IMR-90 (cell line): Measurements from ENCODE around the gene RNPEPL1. TPM values are rescaled to one million over a fixed set of nuclear protein-coding genes. Genes with fewer than 3 reads are reported as not detected.

Experiments used
- ATAC-seq: fragments of 200-7000 bp; cut with Tn5 transposase; 2 replicates; pipeline ENCODE4 v1.9.1; 2020; ENCODE audit warnings: low read depth, mild to moderate bottlenecking, moderate library complexity
- BruUV-seq: library from RNA; stranded (reverse); fragments of 400-500 nt; replicated peaks from 2 replicates; lab custom pipeline; 2021; lab: Mats Ljungman, UMichigan
- CTCF ChIA-PET: fragments of 300-600 bp; formaldehyde crosslinking; extraction: SDS; loops from one replicate; lab custom pipeline; 2021; ENCODE audit warnings: antibody characterized with exemption; lab: Yijun Ruan, JAX
- POLR2A ChIA-PET: fragments of 300-600 bp; sonication (Branson Sonifier 250); formaldehyde crosslinking; loops from one replicate; lab custom pipeline; 2022; ENCODE audit warnings: antibody characterized with exemption; ENCODE audit not compliant: unreplicated experiment; lab: Charles Lee
- DNase-seq: peaks from one replicate; pipeline ENCODE4 v3.0.0; 2013
- H2AFZ ChIP-seq: replicated peaks from 2 replicates; pipeline ENCODE3; 2013; ENCODE audit warnings: low read length, mild to moderate bottlenecking; ENCODE audit not compliant: poor library complexity
- H2AK5ac ChIP-seq: 2 replicates; pipeline ENCODE4 v1.6.1; 2013; ENCODE audit warnings: low read depth, low read length, inconsistent platforms
- H2AK9ac ChIP-seq: replicated peaks from 2 replicates; pipeline ENCODE3; 2013; ENCODE audit warnings: mild to moderate bottlenecking, low read depth, low read length, moderate library complexity; ENCODE audit not compliant: poor library complexity
- H2BK120ac ChIP-seq: 2 replicates; pipeline ENCODE4 v1.6.1; 2013; ENCODE audit warnings: low read depth, low read length, inconsistent platforms
- H2BK15ac ChIP-seq: 3 replicates; pipeline ENCODE4 v1.6.1; 2013; ENCODE audit warnings: low read depth, low read length, inconsistent platforms
- H2BK20ac ChIP-seq: 2 replicates; pipeline ENCODE4 v1.6.1; 2013; ENCODE audit warnings: low read depth, mild to moderate bottlenecking, inconsistent platforms, low read length, moderate library complexity
- H2BK5ac ChIP-seq: 2 replicates; pipeline ENCODE4 v1.6.1; 2013; ENCODE audit warnings: mild to moderate bottlenecking, low read depth, low read length, inconsistent platforms; ENCODE audit not compliant: poor library complexity, severe bottlenecking
- H3K14ac ChIP-seq: replicated peaks from 2 replicates; pipeline ENCODE4 v1.6.1; 2013; ENCODE audit warnings: low read depth, low read length, inconsistent platforms
- H3K18ac ChIP-seq: 2 replicates; pipeline ENCODE4 v1.6.1; 2013; ENCODE audit warnings: low read depth, low read length, control low read depth
- H3K23ac ChIP-seq: 2 replicates; pipeline ENCODE4 v1.6.1; 2013; ENCODE audit warnings: low read depth, low read length, inconsistent platforms
- H3K27ac ChIP-seq: 2 replicates; pipeline ENCODE4 v1.5.1; 2013; ENCODE audit warnings: mild to moderate bottlenecking, control low read depth, low read length; ENCODE audit not compliant: insufficient read depth
- H3K27me3 ChIP-seq: 2 replicates; pipeline ENCODE4 v1.6.1; 2013; ENCODE audit warnings: low read length; ENCODE audit not compliant: control insufficient read depth, insufficient read depth
- H3K36me3 ChIP-seq: 2 replicates; pipeline ENCODE4 v1.6.1; 2013; ENCODE audit warnings: low read length, mixed read lengths; ENCODE audit not compliant: control insufficient read depth, insufficient read depth
- H3K4ac ChIP-seq: 2 replicates; pipeline ENCODE4 v1.6.1; 2013; ENCODE audit warnings: low read depth, low read length, inconsistent platforms
- H3K4me1 ChIP-seq: 2 replicates; pipeline ENCODE4 v1.6.1; 2013; ENCODE audit warnings: low read length, mixed read lengths; ENCODE audit not compliant: control insufficient read depth, insufficient read depth
- H3K4me2 ChIP-seq: 2 replicates; pipeline ENCODE4 v1.6.1; 2013; ENCODE audit warnings: low read depth, mild to moderate bottlenecking, control low read depth, low read length, moderate library complexity
- H3K4me3 ChIP-seq: 2 replicates; pipeline ENCODE4 v1.5.1; 2013; ENCODE audit warnings: low read depth, mild to moderate bottlenecking, control low read depth, low read length, moderate library complexity; ENCODE audit not compliant: insufficient read depth
- H3K56ac ChIP-seq: 2 replicates; pipeline ENCODE4 v1.6.1; 2013; ENCODE audit warnings: low read length, inconsistent platforms; ENCODE audit not compliant: insufficient read depth; ENCODE audit errors: extremely low read depth
- H3K79me1 ChIP-seq, 2 experiments: 2 replicates each; pipeline ENCODE4 v1.6.1; 2013; ENCODE audit warnings: low read length in 2 of 2, inconsistent platforms in 1 of 2, low read depth in 1 of 2
- H3K9ac ChIP-seq: 2 replicates; pipeline ENCODE4 v1.6.1; 2013; ENCODE audit warnings: low read depth, low read length, control low read depth
- H3K9me1 ChIP-seq: 2 replicates; pipeline ENCODE4 v1.6.1; 2013; ENCODE audit warnings: low read length, inconsistent platforms; ENCODE audit not compliant: insufficient read depth
- H3K9me3 ChIP-seq: 2 replicates; pipeline ENCODE4 v1.6.1; 2013; ENCODE audit warnings: low read length; ENCODE audit not compliant: control insufficient read depth, insufficient read depth
- H4K20me1 ChIP-seq: 2 replicates; pipeline ENCODE4 v1.6.1; 2013; ENCODE audit warnings: low read length, inconsistent platforms; ENCODE audit not compliant: insufficient read depth
- H4K5ac ChIP-seq: 2 replicates; pipeline ENCODE4 v1.6.1; 2013; ENCODE audit warnings: mild to moderate bottlenecking, low read depth, low read length, control low read depth
- H4K8ac ChIP-seq, 2 experiments: 2 replicates each; pipeline ENCODE4 v1.6.1; 2013; ENCODE audit warnings: low read depth in 2 of 2, low read length in 2 of 2, control low read depth in 1 of 2, inconsistent platforms in 1 of 2
- H4K91ac ChIP-seq: 2 replicates; pipeline ENCODE4 v1.6.1; 2013; ENCODE audit warnings: low read depth, low read length, inconsistent platforms; ENCODE audit not compliant: insufficient read depth
- BHLHE40 ChIP-seq: fragments of 150-350 bp; IDR thresholded peaks from 2 replicates; pipeline ENCODE4 v1.6.1; 2016; ENCODE audit warnings: mild to moderate bottlenecking, low read depth, low read length
- CEBPB ChIP-seq: IDR thresholded peaks from 2 replicates; pipeline ENCODE4 v1.6.1; 2012; ENCODE audit warnings: low read depth, low read length, improper control_type of control experiment
- CHD1 ChIP-seq: IDR thresholded peaks from 2 replicates; pipeline ENCODE4 v1.6.1; 2012; ENCODE audit warnings: low read depth, low read length, improper control_type of control experiment
- MAFK ChIP-seq: IDR thresholded peaks from 2 replicates; pipeline ENCODE4 v1.6.1; 2012; ENCODE audit warnings: low read depth, low read length, improper control_type of control experiment
- MAZ ChIP-seq: IDR thresholded peaks from 2 replicates; pipeline ENCODE4 v1.6.1; 2012; ENCODE audit warnings: low read depth, mild to moderate bottlenecking, low read length, improper control_type of control experiment, moderate library complexity, borderline replicate concordance
- MXI1 ChIP-seq: IDR thresholded peaks from 2 replicates; pipeline ENCODE4 v1.6.1; 2012; ENCODE audit warnings: low read depth, mild to moderate bottlenecking, low read length, moderate library complexity, borderline replicate concordance
- NFE2L2 ChIP-seq: fragments of 150-350 bp; IDR thresholded peaks from 2 replicates; pipeline ENCODE4 v1.6.1; 2016; ENCODE audit warnings: low read depth, mild to moderate bottlenecking, low read length
- POLR2A ChIP-seq: IDR thresholded peaks from 2 replicates; pipeline ENCODE4 v1.6.1; 2012; ENCODE audit warnings: mild to moderate bottlenecking, low read depth, low read length
- RCOR1 ChIP-seq: IDR thresholded peaks from 2 replicates; pipeline ENCODE4 v1.6.1; 2012; ENCODE audit warnings: mild to moderate bottlenecking, low read length, improper control_type of control experiment; ENCODE audit not compliant: insufficient replicate concordance
- RFX5 ChIP-seq: IDR thresholded peaks from 2 replicates; pipeline ENCODE4 v1.8.0; 2012; ENCODE audit warnings: low read depth, mild to moderate bottlenecking, low read length, moderate library complexity
- SMC3 ChIP-seq: fragments of 150-350 bp; IDR thresholded peaks from 2 replicates; pipeline ENCODE4 v1.6.1; 2016; ENCODE audit warnings: low read depth, mild to moderate bottlenecking, antibody characterized with exemption, low read length, moderate library complexity
- WGBS, 2 experiments: methylation state at CpG; one replicate each; pipeline versions ENCODE4 v1.1.5 to v1.1.7; 2013; ENCODE audit warnings: missing lambda C conversion rate in 2 of 2; ENCODE audit not compliant: insufficient read length in 1 of 2; ENCODE audit errors: extremely low coverage in 2 of 2; 5-methylcytosine and 5-hydroxymethylcytosine counted together
- dilution Hi-C: fragments of 300-500 bp; cut with HindIII; formaldehyde crosslinking; loops from one replicate; pipeline ENCODE4 v1.14.3; 2018; ENCODE audit warnings: low sequenced_read_pairs; ENCODE audit not compliant: unreplicated experiment
- in situ Hi-C: fragments of 300-500 bp; cut with MboI; formaldehyde crosslinking; loops from 3 replicates; pipeline ENCODE4 v1.14.3; 2019; ENCODE audit warnings: low sequenced_read_pairs, inconsistent platforms, mixed read lengths
- intact Hi-C: fragments of 100-400 bp; cut with micrococcal nuclease; formaldehyde crosslinking; loops from 2 replicates; pipeline ENCODE4 v1.10.0; 2022
- polyA plus RNA-seq, 3 experiments: library from polyadenylated mRNA; depleted of rRNA; stranded (reverse); fragments of >200 nt; gene quantifications; 2 replicates each; pipeline ENCODE4 v1.2.3, GENCODE V29; 2012; ENCODE audit warnings: low replicate concordance in 1 of 3
- total RNA-seq: library from RNA; depleted of rRNA; stranded (reverse); fragments of >200 nt; gene quantifications from 2 replicates; pipeline ENCODE4 v1.2.3, GENCODE V29; 2012
- TF ChIP-seq, protein P1 (sequence below): conservative IDR thresholded peaks from 2 replicates; pipeline ENCODE4 v1.5.1; 2012; ENCODE audit warnings: mild to moderate bottlenecking, low read depth, low read length, improper control_type of control experiment
- TF ChIP-seq, protein P2 (sequence below): fragments of 150-350 bp; IDR thresholded peaks from 2 replicates; pipeline ENCODE4 v1.6.1; 2017; ENCODE audit warnings: mild to moderate bottlenecking, antibody characterized with exemption, low read length, low read depth
- TF ChIP-seq, protein P3 (sequence below): fragments of 150-350 bp; IDR thresholded peaks from 2 replicates; pipeline ENCODE4 v1.6.1; 2016; ENCODE audit warnings: low read depth, mild to moderate bottlenecking, low read length, moderate library complexity, borderline replicate concordance

RNPEPL1 gene
- total and polyA plus RNA-seq, 2 of the 4 experiments (the other 2 are of a cell fraction), result 3.8 to 18.7 TPM

DNA sequence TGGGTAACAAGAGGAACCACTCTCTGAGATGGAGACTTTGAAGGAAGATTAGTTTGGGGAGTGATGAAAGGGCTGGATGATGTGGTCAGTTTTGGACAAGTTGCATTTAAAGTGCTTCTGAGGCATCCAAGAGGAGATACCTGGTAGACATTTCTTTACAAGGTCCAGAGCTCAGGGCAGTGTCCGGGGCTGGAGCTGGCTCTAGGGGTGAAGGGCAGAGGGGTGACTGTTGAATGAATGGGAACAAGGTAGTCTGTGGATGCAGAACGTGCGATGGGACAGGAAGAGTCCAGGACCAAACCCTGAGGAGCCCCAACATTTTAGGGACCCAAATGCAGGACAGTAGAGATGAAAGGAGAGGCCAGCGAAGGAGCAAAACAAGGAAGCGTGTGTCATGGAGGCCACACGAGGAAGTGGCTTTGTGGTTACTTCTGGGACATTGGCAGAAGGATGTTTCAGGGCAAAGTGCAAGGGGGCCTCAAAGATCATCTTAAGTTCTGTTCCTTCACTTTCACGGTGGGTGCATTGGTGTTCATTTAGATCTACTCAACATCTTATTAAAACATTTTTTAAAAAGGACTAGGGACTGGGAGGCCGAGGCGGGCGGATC lies 43.4 kb downstream of the RNPEPL1 start:
- H3K36me3 ChIP-seq, result no peaks in the 10 kb centered on the region
- no peak overlapping the region for H2BK15ac ChIP-seq
- no TSS peak for BruUV-seq
- no peaks in the 10 kb centered on the region for H3K79me1 ChIP-seq
- no peak overlapping the region for H3K4ac ChIP-seq
- no peaks in the 10 kb centered on the region for H4K20me1 ChIP-seq
- no peak overlapping the region for H3K4me2 ChIP-seq
- no peak overlapping the region for H3K9ac ChIP-seq
- H3K23ac ChIP-seq, result no peak overlapping the region
- DNase-seq, result no peak
- H2AFZ ChIP-seq, result no peak overlapping the region
- H4K91ac ChIP-seq, result no peak overlapping the region
- no peak overlapping the region for H2BK5ac ChIP-seq
- H3K4me1 ChIP-seq, result peaks cover 8% of the 10 kb centered on the region
- TF ChIP-seq NFE2L2 (no peak), RFX5 (no peak), SMC3 (no peak), CEBPB (no peak), BHLHE40 (no peak), CHD1 (no peak), POLR2A (no peak), RCOR1 (no peak), MXI1 (no peak), MAFK (no peak), MAZ (no peak)
- TF ChIP-seq, protein P1, sequence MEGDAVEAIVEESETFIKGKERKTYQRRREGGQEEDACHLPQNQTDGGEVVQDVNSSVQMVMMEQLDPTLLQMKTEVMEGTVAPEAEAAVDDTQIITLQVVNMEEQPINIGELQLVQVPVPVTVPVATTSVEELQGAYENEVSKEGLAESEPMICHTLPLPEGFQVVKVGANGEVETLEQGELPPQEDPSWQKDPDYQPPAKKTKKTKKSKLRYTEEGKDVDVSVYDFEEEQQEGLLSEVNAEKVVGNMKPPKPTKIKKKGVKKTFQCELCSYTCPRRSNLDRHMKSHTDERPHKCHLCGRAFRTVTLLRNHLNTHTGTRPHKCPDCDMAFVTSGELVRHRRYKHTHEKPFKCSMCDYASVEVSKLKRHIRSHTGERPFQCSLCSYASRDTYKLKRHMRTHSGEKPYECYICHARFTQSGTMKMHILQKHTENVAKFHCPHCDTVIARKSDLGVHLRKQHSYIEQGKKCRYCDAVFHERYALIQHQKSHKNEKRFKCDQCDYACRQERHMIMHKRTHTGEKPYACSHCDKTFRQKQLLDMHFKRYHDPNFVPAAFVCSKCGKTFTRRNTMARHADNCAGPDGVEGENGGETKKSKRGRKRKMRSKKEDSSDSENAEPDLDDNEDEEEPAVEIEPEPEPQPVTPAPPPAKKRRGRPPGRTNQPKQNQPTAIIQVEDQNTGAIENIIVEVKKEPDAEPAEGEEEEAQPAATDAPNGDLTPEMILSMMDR, result no peak
- TF ChIP-seq, protein P2, sequence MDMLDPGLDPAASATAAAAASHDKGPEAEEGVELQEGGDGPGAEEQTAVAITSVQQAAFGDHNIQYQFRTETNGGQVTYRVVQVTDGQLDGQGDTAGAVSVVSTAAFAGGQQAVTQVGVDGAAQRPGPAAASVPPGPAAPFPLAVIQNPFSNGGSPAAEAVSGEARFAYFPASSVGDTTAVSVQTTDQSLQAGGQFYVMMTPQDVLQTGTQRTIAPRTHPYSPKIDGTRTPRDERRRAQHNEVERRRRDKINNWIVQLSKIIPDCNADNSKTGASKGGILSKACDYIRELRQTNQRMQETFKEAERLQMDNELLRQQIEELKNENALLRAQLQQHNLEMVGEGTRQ, result no peak
- TF ChIP-seq, protein P3, sequence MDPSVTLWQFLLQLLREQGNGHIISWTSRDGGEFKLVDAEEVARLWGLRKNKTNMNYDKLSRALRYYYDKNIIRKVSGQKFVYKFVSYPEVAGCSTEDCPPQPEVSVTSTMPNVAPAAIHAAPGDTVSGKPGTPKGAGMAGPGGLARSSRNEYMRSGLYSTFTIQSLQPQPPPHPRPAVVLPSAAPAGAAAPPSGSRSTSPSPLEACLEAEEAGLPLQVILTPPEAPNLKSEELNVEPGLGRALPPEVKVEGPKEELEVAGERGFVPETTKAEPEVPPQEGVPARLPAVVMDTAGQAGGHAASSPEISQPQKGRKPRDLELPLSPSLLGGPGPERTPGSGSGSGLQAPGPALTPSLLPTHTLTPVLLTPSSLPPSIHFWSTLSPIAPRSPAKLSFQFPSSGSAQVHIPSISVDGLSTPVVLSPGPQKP, result no peak
- H4K5ac ChIP-seq, result no peak overlapping the region
- H2BK20ac ChIP-seq, result no peak overlapping the region
- no peak overlapping the region for H3K56ac ChIP-seq
- no peak overlapping the region for H3K4me3 ChIP-seq
- dilution Hi-C loops (no loop called here), in situ Hi-C loops (no loop called here), intact Hi-C loops (no loop called here)
- H3K14ac ChIP-seq, result no peak overlapping the region
- no peak overlapping the region for H2BK120ac ChIP-seq
- 84% methylated on average over 4 of the region's 10 CpGs; no CpG with 5 or more reads in 1 of the 2 experiments for WGBS, 2 experiments
- no peak overlapping the region for H4K8ac ChIP-seq
- ChIA-PET CTCF (no interaction called here), POLR2A (no interaction called here)
- no peak overlapping the region for H3K27ac ChIP-seq
- no peak overlapping the region for H2AK9ac ChIP-seq
- no peak overlapping the region for H3K18ac ChIP-seq
- H3K9me3 ChIP-seq, result no peaks in the 10 kb centered on the region; the same call in 1 of the 2 replicates
- no peak overlapping the region for H2AK5ac ChIP-seq
- ATAC-seq, result no peak
- no peaks in the 10 kb centered on the region for H3K27me3 ChIP-seq
- no peaks in the 10 kb centered on the region for H3K9me1 ChIP-seq
